ENCODE data around the gene MEIKIN. TPM values are rescaled to one million over a fixed set of nuclear protein-coding genes. Genes with fewer than 3 reads are reported as not detected.
"Not testable (repeated sequence)": the region's sequence is repeated elsewhere in the genome, so short reads cannot be mapped to it uniquely, and the experiment has no call there.

The MEIKIN gene
- total RNA-seq, 1 experiment from 2014 or later: not detected

DNA sequence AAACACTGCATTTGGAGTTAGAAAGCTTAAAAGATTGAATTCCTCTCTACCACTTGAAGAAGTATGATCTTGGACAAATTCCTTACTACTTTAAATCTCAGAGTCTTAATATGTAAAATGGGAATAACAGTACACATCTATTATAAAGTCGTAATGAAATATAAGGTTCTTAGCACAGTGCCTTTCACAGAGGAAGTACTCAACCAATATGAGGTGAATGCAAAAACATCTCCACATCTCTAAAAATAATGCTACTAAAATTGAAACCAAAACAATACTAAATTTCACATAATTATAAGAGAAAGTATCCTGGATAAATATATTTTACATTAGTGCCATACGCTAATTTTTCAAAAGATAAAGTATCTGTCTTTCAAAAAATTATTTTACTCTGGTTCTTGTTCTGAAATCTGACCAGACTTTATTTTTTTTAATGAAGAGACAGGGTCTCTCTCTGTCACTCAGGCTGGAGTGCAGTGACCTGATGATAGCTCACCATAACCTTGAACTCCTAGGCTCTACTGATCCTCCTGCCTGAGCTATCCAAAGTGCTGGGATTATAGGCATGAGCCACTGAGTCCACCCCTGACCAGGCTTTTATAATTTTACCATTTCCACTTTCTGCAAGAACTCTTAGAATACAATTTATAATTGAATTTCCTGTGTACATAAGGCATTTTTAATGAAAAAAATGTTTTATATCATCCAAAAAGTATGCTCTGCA is 127.3 kb downstream of the MEIKIN start:
- no peak for DNase-seq (ENCODE audit: extremely low read depth, low read depth)

DNA sequence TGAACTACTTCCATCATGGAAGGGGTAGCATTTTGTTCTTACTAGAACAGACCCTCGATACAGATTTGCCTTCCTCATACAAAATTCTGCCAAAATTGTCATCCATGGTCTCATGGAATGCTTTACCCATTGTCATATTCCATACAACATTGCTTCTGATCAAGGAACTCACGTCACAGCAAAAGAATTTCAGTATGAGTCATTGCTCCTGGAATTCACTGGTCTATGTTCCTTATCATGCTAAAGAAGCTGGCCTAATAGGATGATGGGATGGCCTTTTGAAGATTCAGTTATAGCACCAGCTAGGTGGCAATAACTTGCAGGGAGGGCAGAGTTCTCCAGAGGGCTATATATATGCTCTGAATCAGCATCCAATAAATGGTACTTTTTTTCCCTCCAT is 130.5 kb downstream of the MEIKIN start:
- peak; percentile 51 for DNase-seq (ENCODE audit: extremely low read depth, low read depth)

DNA sequence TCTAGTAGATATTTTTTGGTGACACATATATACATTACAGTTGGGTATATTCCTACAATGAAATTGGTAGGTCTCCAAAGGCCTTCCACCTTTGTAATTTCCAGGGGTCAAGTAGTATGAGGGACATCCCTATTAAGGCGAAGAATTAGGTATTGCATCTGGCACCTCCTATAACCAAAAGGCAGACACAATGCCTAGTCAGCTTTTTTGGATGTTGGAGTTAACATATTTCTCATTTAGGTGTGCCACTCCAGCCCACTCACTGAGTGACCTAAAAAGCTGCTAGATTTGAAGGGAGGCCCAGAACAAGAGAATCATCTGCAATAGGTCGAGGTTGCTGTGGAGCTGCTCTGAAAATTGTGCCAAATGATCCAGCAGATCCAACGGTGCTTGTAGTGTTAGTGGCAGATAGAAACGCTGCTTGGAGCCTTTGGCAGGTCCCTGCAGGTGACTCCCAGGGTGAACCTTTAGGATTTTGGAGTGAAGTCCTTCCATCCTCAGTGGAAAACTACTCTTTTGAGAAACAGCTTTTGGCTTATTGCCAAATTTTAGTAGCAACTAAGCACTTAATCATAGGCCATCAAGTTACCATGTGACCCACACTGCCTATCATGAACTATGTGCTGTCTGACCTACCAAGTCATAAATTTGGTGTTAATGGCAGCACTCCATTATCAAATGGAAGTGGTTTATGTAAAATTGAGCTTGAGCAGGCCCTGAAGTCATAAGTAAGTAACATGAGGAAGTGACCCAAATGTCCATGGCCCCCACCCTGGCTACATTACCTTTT is 132.9 kb downstream of the MEIKIN start:
- DNase-seq (ENCODE audit: extremely low read depth, low read depth): no peak

DNA sequence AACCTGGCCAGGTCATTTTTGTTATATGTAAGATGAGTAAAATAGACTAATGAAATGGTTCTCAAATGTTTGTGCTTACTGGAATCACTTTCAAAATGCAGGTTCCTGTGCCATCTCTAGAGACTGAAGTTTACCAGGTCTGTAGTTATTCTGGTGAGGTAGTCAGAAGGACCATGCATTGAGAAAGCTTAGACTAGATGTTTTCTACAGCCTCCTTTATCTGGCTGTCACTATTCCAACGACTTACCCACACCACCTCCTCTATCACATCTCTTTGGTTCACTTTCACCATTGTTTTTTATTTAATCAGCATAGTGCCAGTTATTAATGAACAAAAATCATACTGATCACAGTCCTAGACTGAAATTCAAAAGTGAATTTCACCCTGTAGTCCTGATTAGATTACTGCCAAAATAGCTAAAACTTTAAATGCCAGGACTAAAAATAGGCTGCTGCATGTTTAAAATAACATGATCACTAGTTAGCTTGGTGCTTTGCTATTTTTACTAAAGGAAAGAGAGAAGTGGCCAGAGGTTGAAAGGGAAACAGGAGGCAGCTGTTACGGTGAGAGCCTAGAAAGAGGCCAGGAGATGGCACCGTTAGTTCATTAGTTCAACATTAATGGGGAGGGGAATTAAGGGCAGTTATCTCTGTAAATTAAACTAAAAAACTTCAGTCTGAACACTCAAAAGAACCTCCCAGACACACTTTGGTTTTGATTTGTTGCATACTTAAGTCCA is 134.8 kb downstream of the MEIKIN start:
- no peak for DNase-seq (ENCODE audit: extremely low read depth, low read depth)

DNA sequence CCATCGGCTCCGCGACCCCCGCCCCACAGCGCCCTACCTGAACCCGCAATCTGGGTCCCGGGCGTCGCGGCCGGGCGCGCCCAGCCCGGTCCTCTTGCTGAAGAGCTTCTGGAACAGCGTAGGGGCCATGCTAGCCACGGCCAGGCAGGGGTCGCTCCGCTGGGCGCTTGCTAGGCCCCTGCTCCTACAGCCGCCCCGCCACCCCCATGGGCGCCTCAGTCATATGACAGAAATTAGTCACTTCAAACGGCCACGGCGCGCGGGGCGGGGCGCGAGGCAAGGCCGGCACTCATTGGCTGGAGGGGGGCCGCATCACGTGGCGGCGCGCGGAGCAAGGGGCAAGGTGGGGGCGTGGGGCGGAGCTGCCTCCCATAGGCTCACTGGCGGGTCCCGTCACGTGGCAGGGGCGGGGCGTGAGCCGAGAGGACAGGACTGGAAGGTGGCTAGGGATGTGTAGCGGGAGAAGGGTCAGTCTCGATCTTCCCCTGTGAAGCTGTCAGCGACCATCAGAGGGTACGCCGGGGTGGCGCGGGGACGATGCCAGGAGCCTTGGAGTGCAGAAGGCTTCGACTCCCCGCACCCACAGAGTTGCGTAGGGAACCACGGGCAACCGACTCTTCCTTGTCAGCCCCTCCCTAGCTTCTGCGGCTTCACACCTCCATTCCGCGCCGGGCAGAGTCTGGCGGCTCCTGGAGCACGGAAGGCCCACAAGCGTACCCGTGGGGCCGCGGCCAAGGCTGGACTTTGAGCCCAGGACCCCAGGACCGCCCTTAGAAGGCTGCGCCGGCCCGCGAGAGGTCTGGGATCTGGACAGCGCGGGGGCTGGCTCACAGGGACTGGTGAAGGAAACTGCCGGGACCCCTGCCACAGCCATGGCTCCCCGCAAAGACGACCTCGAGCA is 148.4 kb downstream of the MEIKIN start, which contains the start of gene FNIP1:
TSS of gene FNIP1 (minus strand) at position 225 of the 901 bp plus-strand sequence. CDS start at position 129, 96 bp downstream.
- DNase-seq (ENCODE audit: extremely low read depth, low read depth): peak; percentile 95

DNA sequence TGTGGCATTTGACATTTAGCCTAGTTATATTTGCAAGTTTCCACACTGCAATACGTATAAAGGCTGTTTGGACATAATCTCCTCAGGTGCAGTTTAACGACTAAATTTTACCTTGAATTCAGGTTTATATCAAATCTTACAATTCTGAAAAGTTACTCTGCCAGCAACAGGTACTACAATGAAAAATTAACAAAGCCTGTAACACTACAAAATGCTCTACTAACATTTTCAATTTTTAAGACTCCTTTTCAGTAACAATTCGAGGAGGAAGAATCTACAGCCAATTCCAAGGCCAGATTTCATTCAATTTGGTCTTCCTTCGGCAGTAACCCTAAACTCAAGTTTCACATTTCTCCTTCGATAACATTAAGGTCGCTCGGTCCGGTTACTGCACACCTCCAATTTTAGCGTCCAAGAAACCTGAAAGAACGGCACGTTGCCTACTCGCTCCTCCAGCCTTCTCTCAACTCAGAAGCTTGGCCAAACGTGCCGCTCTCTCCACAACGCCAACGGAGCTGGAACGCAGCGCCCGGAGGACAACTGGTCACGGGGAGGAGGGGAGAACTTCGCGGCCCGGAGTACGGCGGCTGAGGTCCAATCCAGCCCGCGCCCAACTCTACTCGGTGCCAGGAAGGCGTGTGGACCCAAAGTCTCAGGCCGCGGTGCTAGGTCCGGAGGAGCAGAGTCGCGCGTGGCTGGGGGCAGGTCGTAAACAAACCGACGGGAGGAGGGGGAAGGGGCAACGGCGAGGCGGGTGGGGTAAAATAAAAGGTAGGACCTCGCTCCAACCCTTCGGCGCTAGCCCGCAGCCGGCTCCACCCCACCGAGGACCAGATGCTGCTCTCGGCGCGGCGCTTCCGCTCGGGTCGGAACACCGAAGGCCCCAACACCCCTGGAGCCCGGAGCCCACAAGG is 149.3 kb downstream of the MEIKIN start:
- DNase-seq (ENCODE audit: extremely low read depth, low read depth): peak; percentile 21

DNA sequence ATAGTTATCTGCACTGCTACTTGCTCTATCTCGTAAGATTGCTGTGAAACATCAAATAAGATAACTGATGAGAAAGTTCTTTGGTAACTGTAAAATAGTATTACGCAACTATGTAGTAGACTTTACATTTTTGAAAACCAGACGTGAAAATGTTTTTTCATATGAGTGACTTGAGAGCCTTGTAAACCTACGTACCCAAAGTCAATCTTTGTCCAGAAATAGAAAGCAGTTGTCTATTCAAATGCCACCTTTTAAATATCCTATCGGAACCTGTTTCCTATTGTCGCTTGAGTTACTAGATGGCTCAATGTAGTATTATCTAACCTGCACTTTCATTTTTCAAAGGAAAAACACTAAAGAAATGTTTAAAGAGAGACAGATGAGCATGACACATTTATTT is 150.2 kb downstream of the MEIKIN start:
- DNase-seq (ENCODE audit: extremely low read depth, low read depth): no peak

DNA sequence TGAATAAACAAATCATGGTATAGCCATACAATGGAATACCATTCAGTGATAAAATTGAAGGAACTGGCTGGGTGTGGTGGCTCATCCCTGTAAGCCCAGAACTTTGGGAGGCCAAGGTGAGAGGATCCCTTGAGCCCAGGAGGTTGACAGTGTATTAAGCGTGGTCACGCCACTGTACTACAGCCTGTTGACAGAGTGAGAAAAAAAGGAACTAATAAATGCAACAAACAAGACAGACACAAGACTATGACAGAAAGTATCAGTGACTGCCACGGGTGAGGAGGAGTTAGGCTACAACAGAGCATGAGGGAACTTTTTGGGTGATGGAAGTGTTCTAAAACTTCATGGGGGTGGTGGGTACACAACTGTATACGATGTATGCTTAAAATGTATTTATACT is 150.9 kb downstream of the MEIKIN start:
- DNase-seq (ENCODE audit: extremely low read depth, low read depth): no peak

DNA sequence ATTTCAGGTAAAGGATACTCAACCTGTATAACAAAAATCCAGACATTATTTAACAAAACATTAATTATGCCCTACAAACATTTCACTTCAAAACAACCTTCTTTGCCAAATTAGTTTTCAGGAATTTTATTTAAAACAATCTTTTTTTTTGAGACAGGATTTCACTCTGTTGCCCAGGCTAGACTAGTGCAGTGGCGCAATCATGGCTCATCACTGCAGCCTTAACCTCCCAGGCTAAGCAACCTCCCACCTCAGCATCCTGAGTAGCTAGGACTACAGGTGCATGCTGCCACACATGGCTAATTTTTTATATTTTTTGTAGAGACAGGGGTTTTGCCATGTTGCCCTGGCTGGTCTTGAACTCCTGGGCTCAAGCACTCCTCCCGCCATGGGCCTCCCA is 152.6 kb downstream of the MEIKIN start:
- DNase-seq (ENCODE audit: extremely low read depth, low read depth): no peak

DNA sequence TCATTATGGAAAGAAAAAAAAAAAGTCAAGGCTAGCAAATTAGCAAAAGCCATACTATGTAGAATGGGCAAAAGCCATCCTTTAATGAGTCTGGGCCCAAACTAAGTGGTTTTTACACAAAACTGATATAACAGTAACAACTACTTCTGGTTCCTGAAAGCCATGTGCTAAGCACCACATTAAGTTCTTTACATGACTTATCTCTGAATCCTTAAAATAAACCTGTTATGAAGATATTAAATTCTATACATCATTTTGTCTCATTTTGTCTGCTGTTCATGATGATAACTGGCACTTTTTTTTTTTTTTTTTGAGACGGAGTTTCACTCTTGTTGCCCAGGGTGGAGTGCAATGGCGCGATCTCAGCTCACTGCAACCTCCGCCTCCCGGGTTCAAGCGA is 153.6 kb downstream of the MEIKIN start:
- no peak for DNase-seq (ENCODE audit: extremely low read depth, low read depth)

DNA sequence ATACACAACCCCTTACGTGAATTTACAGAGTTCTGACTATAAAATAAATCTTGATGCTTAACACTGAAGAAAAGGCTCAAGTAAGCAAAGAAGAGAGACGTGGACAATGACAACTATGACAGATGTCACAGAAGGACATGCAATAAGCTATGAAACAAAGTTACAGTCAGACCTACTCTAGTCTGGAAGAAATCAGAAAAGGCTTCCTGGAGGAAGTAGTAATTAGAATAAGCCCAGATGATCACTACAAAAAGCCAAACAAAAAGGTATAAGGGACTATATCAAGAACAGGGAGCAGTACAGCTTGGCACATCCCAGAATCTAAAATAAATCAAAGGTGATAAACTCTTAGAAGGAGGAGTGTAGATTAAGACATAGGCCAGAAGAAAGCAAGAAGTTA is 154.9 kb downstream of the MEIKIN start:
- DNase-seq (ENCODE audit: extremely low read depth, low read depth): no peak

DNA sequence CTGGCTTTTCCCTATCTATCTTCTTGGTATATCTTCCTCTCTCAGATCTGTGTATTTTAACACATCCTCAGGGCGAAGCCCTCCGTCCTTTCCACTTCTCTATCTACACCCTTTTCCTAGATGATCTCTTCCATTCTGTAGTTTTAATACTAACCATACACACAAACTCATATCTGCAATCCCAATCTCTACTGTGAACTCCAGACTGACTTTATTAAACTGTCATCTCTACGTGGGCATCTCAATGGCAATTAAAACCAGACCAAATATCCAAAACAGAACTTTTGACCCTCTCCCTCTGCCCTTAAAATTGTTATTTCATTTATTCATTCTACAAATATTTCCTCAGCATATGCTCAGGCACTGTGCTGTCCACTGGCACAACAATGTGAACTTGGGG is 155.7 kb downstream of the MEIKIN start:
- no peak for DNase-seq (ENCODE audit: extremely low read depth, low read depth)

DNA sequence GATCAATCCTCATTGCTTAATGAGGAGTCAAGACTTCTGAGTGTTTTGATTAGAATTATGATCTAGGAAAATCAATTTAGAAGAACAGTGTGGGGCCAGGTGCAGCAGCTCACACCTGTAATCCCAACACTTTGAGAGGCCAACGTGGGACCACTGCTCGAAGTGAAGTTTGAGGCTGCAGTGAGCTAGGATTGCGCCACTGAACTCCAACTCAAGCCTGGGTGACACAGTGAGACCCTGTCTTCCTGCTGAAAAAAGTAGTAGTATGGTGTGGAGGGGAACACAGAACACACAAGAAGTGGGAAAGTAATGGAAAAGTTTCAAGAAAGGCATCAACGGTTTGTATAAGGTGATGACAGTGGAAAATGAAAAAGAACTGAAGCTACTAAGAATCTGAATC is 157.7 kb downstream of the MEIKIN start:
- DNase-seq (ENCODE audit: extremely low read depth, low read depth): no peak

DNA sequence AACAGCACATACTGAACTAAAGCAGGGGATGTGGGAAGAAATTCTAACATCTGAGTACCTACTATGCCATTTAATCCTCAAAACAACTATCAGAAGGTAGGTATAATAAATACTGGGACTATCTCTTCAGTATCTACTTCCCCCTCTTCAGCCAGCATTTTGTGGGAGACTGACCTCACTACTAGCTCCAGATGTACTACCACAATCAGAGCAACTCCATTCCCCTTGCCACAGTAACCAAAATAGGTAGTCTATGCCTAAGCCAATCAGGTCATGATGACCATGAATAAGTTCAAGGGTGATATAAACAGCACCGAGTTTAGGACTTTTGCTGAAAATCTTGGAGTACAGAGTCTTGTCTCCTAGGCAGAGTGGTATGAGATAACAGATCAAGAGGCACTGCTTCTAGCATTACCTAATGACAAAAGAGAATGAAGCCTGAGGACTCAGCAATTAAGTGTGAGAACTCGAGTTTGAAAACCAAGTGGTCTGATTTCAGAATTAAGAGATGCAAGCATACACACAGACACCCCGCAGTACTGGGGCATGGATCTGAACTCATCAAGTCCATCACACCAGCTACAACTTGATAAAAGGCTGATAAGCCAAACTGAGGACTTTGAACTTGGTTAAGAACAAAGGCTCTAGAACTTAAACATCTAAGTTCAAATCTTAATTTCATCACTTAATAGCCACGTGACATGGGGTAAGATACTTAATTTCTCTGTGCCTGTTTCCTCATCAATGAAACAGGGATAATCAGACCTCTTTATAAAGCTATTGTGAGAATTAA is 158.4 kb downstream of the MEIKIN start:
- no peak for DNase-seq (ENCODE audit: extremely low read depth, low read depth)

DNA sequence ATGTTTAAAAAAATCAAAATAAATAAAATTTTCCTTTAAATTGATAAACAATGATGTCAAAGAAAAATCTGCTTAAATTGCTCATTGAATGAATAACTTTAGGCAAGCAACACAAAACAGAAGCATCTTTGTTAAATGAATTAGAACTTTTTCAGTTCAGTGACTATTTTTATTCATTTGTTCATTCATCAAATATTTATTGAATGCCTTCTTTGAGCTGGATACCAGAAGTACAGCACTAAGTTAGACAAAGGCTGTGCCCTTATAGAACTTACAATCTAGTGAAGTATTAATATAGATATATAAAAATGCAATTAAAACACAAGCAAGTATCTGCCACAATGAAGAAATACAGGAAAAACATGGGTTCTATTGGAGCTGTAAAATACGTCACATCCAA is 159.4 kb downstream of the MEIKIN start:
- DNase-seq (ENCODE audit: extremely low read depth, low read depth): no peak

DNA sequence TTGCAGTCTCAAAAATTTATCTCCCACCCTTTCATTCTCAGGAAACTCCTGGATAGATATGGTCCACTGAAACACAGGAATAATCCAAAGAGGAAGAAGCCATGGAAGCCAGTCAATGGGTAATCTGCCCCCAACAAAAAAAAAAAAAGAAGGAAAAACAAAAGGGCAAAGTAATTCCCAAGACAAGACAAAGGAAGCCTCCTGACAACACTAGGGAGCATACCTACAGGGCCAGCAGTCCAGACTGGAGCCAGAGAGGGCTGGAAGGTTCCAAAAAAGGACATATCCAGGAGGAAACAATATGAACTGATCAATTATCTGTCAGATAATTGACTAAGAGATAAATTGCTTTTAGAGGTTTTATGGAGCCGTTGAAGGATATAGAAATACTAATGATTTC is 161.6 kb downstream of the MEIKIN start:
- no peak for DNase-seq (ENCODE audit: extremely low read depth, low read depth)

DNA sequence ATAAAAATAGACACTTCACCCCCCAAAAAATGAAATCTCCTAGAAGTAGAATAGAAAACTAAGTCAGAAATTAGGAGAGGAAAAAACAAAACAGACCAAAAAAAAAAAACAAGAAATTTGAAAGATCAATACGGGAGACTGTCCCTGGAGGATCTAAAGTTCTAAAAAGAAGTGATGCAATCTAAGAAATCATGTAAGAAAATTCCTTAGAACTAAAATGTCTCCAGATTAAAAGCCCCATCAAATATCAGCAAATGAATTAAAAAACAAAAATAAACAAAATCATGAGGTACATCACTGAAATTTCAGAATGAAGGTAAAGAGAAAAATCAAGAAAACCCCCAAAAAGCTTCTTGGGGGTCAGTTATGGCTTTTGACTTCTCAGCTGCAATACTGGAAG is 162.1 kb downstream of the MEIKIN start:
- DNase-seq (ENCODE audit: extremely low read depth, low read depth): no peak

DNA sequence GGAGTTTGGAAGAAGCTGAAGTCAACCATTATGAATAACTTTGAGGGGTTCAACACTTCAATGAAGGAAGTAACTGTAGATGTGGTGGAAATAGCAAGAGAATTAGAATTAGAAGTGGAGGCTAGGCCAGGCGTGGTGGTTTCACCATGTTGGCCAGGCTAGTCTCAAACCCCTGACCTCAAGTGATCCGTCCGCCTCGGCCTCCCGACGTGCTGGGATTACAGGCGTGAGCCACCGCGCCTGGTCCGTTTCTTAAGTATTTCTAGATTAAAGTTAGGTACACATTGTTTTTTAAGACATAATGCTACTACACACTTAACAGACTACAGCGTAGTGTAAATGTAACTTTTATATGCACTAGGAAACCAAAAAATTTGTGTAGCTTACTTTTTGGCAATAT is 162.7 kb downstream of the MEIKIN start:
- no peak for DNase-seq (ENCODE audit: extremely low read depth, low read depth)

DNA sequence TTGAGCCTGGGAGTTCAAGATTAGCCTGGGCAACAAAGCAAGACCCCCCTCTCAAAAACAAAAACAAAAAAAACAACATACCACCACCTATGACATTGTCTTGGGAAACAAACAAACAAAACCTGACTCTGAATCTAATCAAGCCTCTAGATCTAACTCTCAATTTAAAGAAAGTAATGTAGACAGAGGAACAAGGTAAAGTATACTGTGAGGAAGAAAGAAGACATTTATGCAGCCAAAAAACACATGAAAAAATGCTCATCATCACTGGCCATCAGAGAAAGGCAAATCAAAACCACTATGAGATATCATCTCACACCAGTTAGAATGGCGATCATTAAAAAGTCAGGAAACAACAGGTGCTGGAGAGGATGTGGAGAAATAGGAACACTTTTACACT is 167.3 kb downstream of the MEIKIN start:
- DNase-seq (ENCODE audit: extremely low read depth, low read depth): not testable (repeated sequence)
